H9 (cell line): ENCODE data around the gene TAF15. TPM values are rescaled to one million over a fixed set of nuclear protein-coding genes. Genes with fewer than 3 reads are reported as not detected.

Experiments used
- DNase-seq: peaks from one replicate; pipeline ENCODE4 v3.0.0-alpha.2; 2017
- H2AFZ ChIP-seq: one replicate; pipeline ENCODE4 v1.6.1; 2013; ENCODE audit warnings: mild to moderate bottlenecking, low read length, control low read depth, moderate library complexity
- H2AK5ac ChIP-seq: 2 replicates; pipeline ENCODE4 v1.6.1; 2013; ENCODE audit warnings: low read length, control low read depth, mixed read lengths; ENCODE audit not compliant: insufficient read length
- H2BK120ac ChIP-seq: one replicate; pipeline ENCODE4 v1.6.1; 2013; ENCODE audit warnings: low read depth, mild to moderate bottlenecking, low read length, control low read depth, inconsistent platforms; ENCODE audit not compliant: poor library complexity, severe bottlenecking
- H2BK12ac ChIP-seq: 2 replicates; pipeline ENCODE4 v1.6.1; 2013; ENCODE audit warnings: low read length, control low read depth, mixed read lengths, low read depth; ENCODE audit not compliant: insufficient read length
- H2BK15ac ChIP-seq: 2 replicates; pipeline ENCODE4 v1.6.1; 2013; ENCODE audit warnings: low read depth, low read length, control low read depth
- H2BK20ac ChIP-seq: one replicate; pipeline ENCODE4 v1.6.1; 2013; ENCODE audit warnings: low read depth, mild to moderate bottlenecking, low read length, control low read depth, inconsistent platforms; ENCODE audit not compliant: poor library complexity, severe bottlenecking
- H2BK5ac ChIP-seq: 2 replicates; pipeline ENCODE4 v1.6.1; 2013; ENCODE audit warnings: low read length, control low read depth, mixed read lengths; ENCODE audit not compliant: insufficient read length
- H3K14ac ChIP-seq: 2 replicates; pipeline ENCODE4 v1.6.1; 2013; ENCODE audit warnings: low read length, control low read depth; ENCODE audit not compliant: insufficient read depth
- H3K18ac ChIP-seq: 2 replicates; pipeline ENCODE4 v1.6.1; 2013; ENCODE audit warnings: low read depth, mild to moderate bottlenecking, mixed read lengths, low read length, control low read depth; ENCODE audit not compliant: insufficient read length
- H3K23ac ChIP-seq: 2 replicates; pipeline ENCODE4 v1.6.1; 2013; ENCODE audit warnings: low read length, control low read depth, mixed read lengths, low read depth; ENCODE audit not compliant: insufficient read length
- H3K23me2 ChIP-seq: 2 replicates; pipeline ENCODE4 v1.6.1; 2013; ENCODE audit warnings: low read depth, mild to moderate bottlenecking, mixed read lengths, low read length, control low read depth; ENCODE audit not compliant: insufficient read length, poor library complexity, severe bottlenecking
- H3K27ac ChIP-seq: 2 replicates; pipeline ENCODE4 v1.5.1; 2013; ENCODE audit warnings: low read length, control low read depth, mixed read lengths, low read depth; ENCODE audit not compliant: insufficient read length
- H3K27me3 ChIP-seq: 2 replicates; pipeline ENCODE4 v1.6.1; 2013; ENCODE audit warnings: low read length, control low read depth, inconsistent platforms; ENCODE audit not compliant: insufficient read depth
- H3K4ac ChIP-seq: 2 replicates; pipeline ENCODE4 v1.6.1; 2013; ENCODE audit warnings: low read depth, mild to moderate bottlenecking, control low read depth, inconsistent platforms, low read length, moderate library complexity
- H3K4me1 ChIP-seq: 2 replicates; pipeline ENCODE4 v1.6.1; 2013; ENCODE audit warnings: low read length, control low read depth, inconsistent platforms; ENCODE audit not compliant: insufficient read depth
- H3K4me2 ChIP-seq: 2 replicates; pipeline ENCODE4 v1.6.1; 2013; ENCODE audit warnings: low read length, control low read depth, mixed read lengths; ENCODE audit not compliant: insufficient read length, insufficient read depth
- H3K56ac ChIP-seq: 2 replicates; pipeline ENCODE4 v1.6.1; 2013; ENCODE audit warnings: low read depth, mild to moderate bottlenecking, mixed read lengths, low read length, control low read depth; ENCODE audit not compliant: insufficient read length
- H3K79me1 ChIP-seq: 2 replicates; pipeline ENCODE4 v1.6.1; 2013; ENCODE audit warnings: low read depth, mild to moderate bottlenecking, moderate library complexity, low read length, control low read depth, inconsistent platforms; ENCODE audit not compliant: insufficient read depth, poor library complexity, severe bottlenecking
- H3K79me2 ChIP-seq: 2 replicates; pipeline ENCODE4 v1.6.1; 2013; ENCODE audit warnings: low read length, control low read depth, inconsistent platforms; ENCODE audit not compliant: insufficient read depth
- H3K9ac ChIP-seq: 2 replicates; pipeline ENCODE4 v1.6.1; 2013; ENCODE audit warnings: low read length, control low read depth, mixed read lengths; ENCODE audit not compliant: insufficient read length; ENCODE audit errors: extremely low read depth
- H3K9me3 ChIP-seq: one replicate; pipeline ENCODE4 v1.6.1; 2013; ENCODE audit warnings: low read depth, low read length, inconsistent platforms; ENCODE audit not compliant: control insufficient read depth
- H3T11ph ChIP-seq: one replicate; pipeline ENCODE4 v1.6.1; 2013; ENCODE audit warnings: mild to moderate bottlenecking, low read length, control low read depth, inconsistent platforms
- H4K20me1 ChIP-seq: one replicate; pipeline ENCODE4 v1.6.1; 2013; ENCODE audit not compliant: control insufficient read depth, insufficient read length, insufficient read depth
- H4K5ac ChIP-seq: 2 replicates; pipeline ENCODE4 v1.6.1; 2013; ENCODE audit warnings: low read depth, mild to moderate bottlenecking, mixed read lengths, low read length, control low read depth; ENCODE audit not compliant: insufficient read length
- H4K8ac ChIP-seq: replicated peaks from 2 replicates; pipeline ENCODE4 v1.6.1; 2013; ENCODE audit warnings: low read length, control low read depth, mixed read lengths, low read depth; ENCODE audit not compliant: insufficient read length
- H4K91ac ChIP-seq: 2 replicates; pipeline ENCODE4 v1.6.1; 2013; ENCODE audit warnings: low read depth, mild to moderate bottlenecking, moderate library complexity, mixed read lengths, low read length, control low read depth; ENCODE audit not compliant: insufficient read length
- H3K27ac Mint-ChIP-seq, 3 experiments: 2 replicates in 2 of 3; 3 replicates in 1 of 3; pipeline ENCODE4 v1.8.0; 2020 to 2021; ENCODE audit warnings: mixed read lengths in 3 of 3, mild to moderate bottlenecking in 1 of 3, moderate library complexity in 1 of 3
- H3K27me3 Mint-ChIP-seq: 2 replicates; pipeline ENCODE4 v1.8.0; 2021; ENCODE audit warnings: low read depth, mild to moderate bottlenecking, moderate library complexity, mixed read lengths
- H3K36me3 Mint-ChIP-seq, 3 experiments: 2 replicates in 2 of 3; 3 replicates in 1 of 3; pipeline ENCODE4 v1.8.0; 2020 to 2021; ENCODE audit warnings: low read depth in 3 of 3, mixed read lengths in 3 of 3; ENCODE audit not compliant: insufficient read depth in 1 of 3
- H3K4me1 Mint-ChIP-seq, 2 experiments: 2 replicates each; pipeline ENCODE4 v1.8.0; 2020; ENCODE audit warnings: mixed read lengths in 2 of 2
- H3K4me3 Mint-ChIP-seq, 2 experiments: 2 replicates in 1 of 2; 3 replicates in 1 of 2; pipeline ENCODE4 v1.8.0; 2020 to 2021; ENCODE audit warnings: mild to moderate bottlenecking in 2 of 2, mixed read lengths in 2 of 2, moderate library complexity in 1 of 2
- H3K9me3 Mint-ChIP-seq, 2 experiments: 2 replicates in 1 of 2; 3 replicates in 1 of 2; pipeline ENCODE4 v1.8.0; 2020; ENCODE audit warnings: mild to moderate bottlenecking in 2 of 2, mixed read lengths in 2 of 2, moderate library complexity in 1 of 2
- CTCF ChIP-seq: fragments of 200-600 bp; sonication (generic); conservative IDR thresholded peaks from 3 replicates; pipeline ENCODE4 v1.8.0; 2021; ENCODE audit warnings: antibody characterized with exemption, mild to moderate bottlenecking
- WGBS: extraction: QIAGEN DNeasy Blood & Tissue Kit; methylation state at CpG from one replicate; pipeline ENCODE4 v1.1.7; 2013; ENCODE audit warnings: missing lambda C conversion rate, low lambda C conversion rate, mixed read lengths; ENCODE audit not compliant: insufficient read length; ENCODE audit errors: extremely low coverage; 5-methylcytosine and 5-hydroxymethylcytosine counted together
- total RNA-seq: library from RNA; stranded (reverse); gene quantifications from 2 replicates; pipeline ENCODE4 v1.2.1, GENCODE V29; 2021

The TAF15 gene
- total RNA-seq, 1 experiment from 2014 or later: 304 TPM

GRCh38 chr17:35868737-35869136 is 59.5 kb downstream of the TAF15 start, which contains the start of gene HEATR9:
TSS of gene HEATR9 (minus strand) at chr17:35868891. CDS start at chr17:35868742, 149 bp downstream.
- no CpG with 5 or more reads among the region's 3 CpGs for WGBS
- no peaks in the 10 kb centered on the region for H3K9me3 ChIP-seq

More at GRCh38 chr17:35868737-35869136, 59.5 kb downstream of the TAF15 start, which contains the start of gene HEATR9:
- H3K79me2 ChIP-seq: no peaks in the 10 kb centered on the region
- H2AK5ac ChIP-seq: no peak within 1 kb of the TSS
- TF ChIP-seq CTCF: no peak
- no peak within 1 kb of the TSS for H3K4ac ChIP-seq
- no peak within 1 kb of the TSS for H4K5ac ChIP-seq
- Mint-ChIP-seq H3K27me3 (no peaks in the 10 kb centered on the region; the same call in 1 of the 2 replicates), H3K9me3 (no peaks in the 10 kb centered on the region), H3K4me3 (no peak within 1 kb of the TSS; a peak in 1 of 5 replicates), H3K27ac (peak within 1 kb of the TSS in 1 of 3 experiments; percentile 8; a peak in 1 of 7 replicates), H3K4me1 (peaks cover 5 to 8% of the 10 kb centered on the region in 2 experiments; a peak in 3 of 4 replicates), H3K36me3 (no peaks in the 10 kb centered on the region; a peak in 1 of 7 replicates)
- H2BK15ac ChIP-seq: no peak within 1 kb of the TSS
- no peak within 1 kb of the TSS for H2BK120ac ChIP-seq
- no peaks in the 10 kb centered on the region for H3K23me2 ChIP-seq
- no peak within 1 kb of the TSS for H3K56ac ChIP-seq
- H2BK20ac ChIP-seq: no peak within 1 kb of the TSS
- no peak within 1 kb of the TSS for H3K4me2 ChIP-seq
- no peak within 1 kb of the TSS for H4K91ac ChIP-seq
- no peaks in the 10 kb centered on the region for H4K20me1 ChIP-seq
- no peak within 1 kb of the TSS for H4K8ac ChIP-seq
- H2BK12ac ChIP-seq: no peak within 1 kb of the TSS
- no peaks in the 10 kb centered on the region for H3K27me3 ChIP-seq
- no peak within 1 kb of the TSS for H3K23ac ChIP-seq
- H3K4me1 ChIP-seq: no peaks in the 10 kb centered on the region
- no peak within 1 kb of the TSS for H3T11ph ChIP-seq
- H2BK5ac ChIP-seq: no peak within 1 kb of the TSS
- no peak within 1 kb of the TSS for H3K14ac ChIP-seq
- H2AFZ ChIP-seq: no peak within 1 kb of the TSS
- no peak for DNase-seq
- no peak within 1 kb of the TSS for H3K9ac ChIP-seq
- no peaks in the 10 kb centered on the region for H3K79me1 ChIP-seq
- no peak within 1 kb of the TSS for H3K27ac ChIP-seq
- no peak within 1 kb of the TSS for H3K18ac ChIP-seq
